ENCODE data around the gene RXRG.

DNA sequence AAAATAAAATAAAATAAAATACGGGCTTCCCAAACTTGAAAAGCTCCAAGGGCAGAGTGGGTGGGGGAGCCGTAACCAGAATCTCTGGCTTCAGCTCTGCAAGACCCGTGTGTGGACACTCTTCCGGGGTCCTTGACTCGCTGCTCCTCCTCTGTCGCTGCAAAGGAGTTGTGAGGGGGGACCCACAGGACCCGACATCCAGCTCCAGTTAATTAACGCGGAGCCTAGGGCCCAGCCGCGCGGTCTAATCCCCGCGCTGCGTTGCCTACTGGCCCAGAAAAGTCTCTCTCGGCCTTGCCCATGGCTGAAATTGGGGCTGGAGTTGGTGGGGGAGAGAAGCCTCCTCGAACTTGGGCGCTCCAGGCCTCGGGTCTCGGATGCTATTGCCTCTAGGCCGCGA, 90.2 kb downstream of the RXRG start:
- TF ChIP-seq, protein P1, sequence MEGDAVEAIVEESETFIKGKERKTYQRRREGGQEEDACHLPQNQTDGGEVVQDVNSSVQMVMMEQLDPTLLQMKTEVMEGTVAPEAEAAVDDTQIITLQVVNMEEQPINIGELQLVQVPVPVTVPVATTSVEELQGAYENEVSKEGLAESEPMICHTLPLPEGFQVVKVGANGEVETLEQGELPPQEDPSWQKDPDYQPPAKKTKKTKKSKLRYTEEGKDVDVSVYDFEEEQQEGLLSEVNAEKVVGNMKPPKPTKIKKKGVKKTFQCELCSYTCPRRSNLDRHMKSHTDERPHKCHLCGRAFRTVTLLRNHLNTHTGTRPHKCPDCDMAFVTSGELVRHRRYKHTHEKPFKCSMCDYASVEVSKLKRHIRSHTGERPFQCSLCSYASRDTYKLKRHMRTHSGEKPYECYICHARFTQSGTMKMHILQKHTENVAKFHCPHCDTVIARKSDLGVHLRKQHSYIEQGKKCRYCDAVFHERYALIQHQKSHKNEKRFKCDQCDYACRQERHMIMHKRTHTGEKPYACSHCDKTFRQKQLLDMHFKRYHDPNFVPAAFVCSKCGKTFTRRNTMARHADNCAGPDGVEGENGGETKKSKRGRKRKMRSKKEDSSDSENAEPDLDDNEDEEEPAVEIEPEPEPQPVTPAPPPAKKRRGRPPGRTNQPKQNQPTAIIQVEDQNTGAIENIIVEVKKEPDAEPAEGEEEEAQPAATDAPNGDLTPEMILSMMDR (IDR thresholded peaks at IDR 0.05): no peak
- no peak for TF ChIP-seq EZH2 (IDR thresholded peaks at IDR 0.05; ENCODE audit: borderline replicate concordance, insufficient read depth, low read depth, low read length, poor library complexity, severe bottlenecking)

Measured in B cell (primary cell).